HL-60 (cell line): ENCODE measurements around the gene TBL1X.

ENCODE experiments used
- DNase-seq, 2 experiments: peaks; one replicate each; pipeline ENCODE4 v3.0.0-alpha.2; 2010 to 2020; ENCODE audit warnings: low read depth in 1 of 2, low spot score in 1 of 2
- H3K27ac ChIP-seq: fragments of 250-450 bp; sonication (Bioruptor Pico); replicated peaks from 2 replicates; pipeline ENCODE4 v1.5.1; 2020; ENCODE audit warnings: mild to moderate bottlenecking, moderate library complexity
- H3K27me3 ChIP-seq: fragments of 250-450 bp; sonication (Bioruptor Pico); 2 replicates; pipeline ENCODE4 v1.5.1; 2021; ENCODE audit warnings: mild to moderate bottlenecking, moderate library complexity; ENCODE audit not compliant: insufficient read depth, poor library complexity, severe bottlenecking
- H3K4me3 ChIP-seq: replicated peaks from 2 replicates; pipeline ENCODE4 v1.5.1; 2011; ENCODE audit warnings: mild to moderate bottlenecking, control low read depth, low read length; ENCODE audit not compliant: insufficient read depth
- GABPA ChIP-seq: IDR thresholded peaks from 2 replicates; pipeline ENCODE4 v1.6.1; 2012; ENCODE audit warnings: low read depth
- POLR2AphosphoS5 ChIP-seq: IDR thresholded peaks from 2 replicates; pipeline ENCODE4 v1.6.1; 2012; ENCODE audit warnings: low read depth
- SPI1 ChIP-seq: IDR thresholded peaks from 2 replicates; pipeline ENCODE4 v1.6.1; 2012; ENCODE audit warnings: low read depth, mild to moderate bottlenecking, borderline replicate concordance
- TF ChIP-seq, protein P1 (sequence below): IDR thresholded peaks from 2 replicates; pipeline ENCODE4 v1.6.1; 2012; ENCODE audit warnings: low read depth; ENCODE audit not compliant: insufficient replicate concordance
- TF ChIP-seq, protein P2 (sequence below): IDR thresholded peaks from one replicate; pipeline ENCODE4 v1.5.1; 2011; ENCODE audit warnings: low read length, control low read depth, inconsistent platforms; ENCODE audit not compliant: insufficient read depth

Gene TBL1X

GRCh38 chrX:9438933-9439494 is 25.8 kb upstream of the TBL1X start:
- Histone ChIP-seq H3K27me3 (no peaks in the 10 kb centered on the region), H3K4me3 (no peak overlapping the region), H3K27ac (no peak overlapping the region)
- TF ChIP-seq, protein P1, sequence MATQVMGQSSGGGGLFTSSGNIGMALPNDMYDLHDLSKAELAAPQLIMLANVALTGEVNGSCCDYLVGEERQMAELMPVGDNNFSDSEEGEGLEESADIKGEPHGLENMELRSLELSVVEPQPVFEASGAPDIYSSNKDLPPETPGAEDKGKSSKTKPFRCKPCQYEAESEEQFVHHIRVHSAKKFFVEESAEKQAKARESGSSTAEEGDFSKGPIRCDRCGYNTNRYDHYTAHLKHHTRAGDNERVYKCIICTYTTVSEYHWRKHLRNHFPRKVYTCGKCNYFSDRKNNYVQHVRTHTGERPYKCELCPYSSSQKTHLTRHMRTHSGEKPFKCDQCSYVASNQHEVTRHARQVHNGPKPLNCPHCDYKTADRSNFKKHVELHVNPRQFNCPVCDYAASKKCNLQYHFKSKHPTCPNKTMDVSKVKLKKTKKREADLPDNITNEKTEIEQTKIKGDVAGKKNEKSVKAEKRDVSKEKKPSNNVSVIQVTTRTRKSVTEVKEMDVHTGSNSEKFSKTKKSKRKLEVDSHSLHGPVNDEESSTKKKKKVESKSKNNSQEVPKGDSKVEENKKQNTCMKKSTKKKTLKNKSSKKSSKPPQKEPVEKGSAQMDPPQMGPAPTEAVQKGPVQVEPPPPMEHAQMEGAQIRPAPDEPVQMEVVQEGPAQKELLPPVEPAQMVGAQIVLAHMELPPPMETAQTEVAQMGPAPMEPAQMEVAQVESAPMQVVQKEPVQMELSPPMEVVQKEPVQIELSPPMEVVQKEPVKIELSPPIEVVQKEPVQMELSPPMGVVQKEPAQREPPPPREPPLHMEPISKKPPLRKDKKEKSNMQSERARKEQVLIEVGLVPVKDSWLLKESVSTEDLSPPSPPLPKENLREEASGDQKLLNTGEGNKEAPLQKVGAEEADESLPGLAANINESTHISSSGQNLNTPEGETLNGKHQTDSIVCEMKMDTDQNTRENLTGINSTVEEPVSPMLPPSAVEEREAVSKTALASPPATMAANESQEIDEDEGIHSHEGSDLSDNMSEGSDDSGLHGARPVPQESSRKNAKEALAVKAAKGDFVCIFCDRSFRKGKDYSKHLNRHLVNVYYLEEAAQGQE, result no peak
- TF ChIP-seq POLR2AphosphoS5 (no peak), SPI1 (no peak)
- TF ChIP-seq, protein P2, sequence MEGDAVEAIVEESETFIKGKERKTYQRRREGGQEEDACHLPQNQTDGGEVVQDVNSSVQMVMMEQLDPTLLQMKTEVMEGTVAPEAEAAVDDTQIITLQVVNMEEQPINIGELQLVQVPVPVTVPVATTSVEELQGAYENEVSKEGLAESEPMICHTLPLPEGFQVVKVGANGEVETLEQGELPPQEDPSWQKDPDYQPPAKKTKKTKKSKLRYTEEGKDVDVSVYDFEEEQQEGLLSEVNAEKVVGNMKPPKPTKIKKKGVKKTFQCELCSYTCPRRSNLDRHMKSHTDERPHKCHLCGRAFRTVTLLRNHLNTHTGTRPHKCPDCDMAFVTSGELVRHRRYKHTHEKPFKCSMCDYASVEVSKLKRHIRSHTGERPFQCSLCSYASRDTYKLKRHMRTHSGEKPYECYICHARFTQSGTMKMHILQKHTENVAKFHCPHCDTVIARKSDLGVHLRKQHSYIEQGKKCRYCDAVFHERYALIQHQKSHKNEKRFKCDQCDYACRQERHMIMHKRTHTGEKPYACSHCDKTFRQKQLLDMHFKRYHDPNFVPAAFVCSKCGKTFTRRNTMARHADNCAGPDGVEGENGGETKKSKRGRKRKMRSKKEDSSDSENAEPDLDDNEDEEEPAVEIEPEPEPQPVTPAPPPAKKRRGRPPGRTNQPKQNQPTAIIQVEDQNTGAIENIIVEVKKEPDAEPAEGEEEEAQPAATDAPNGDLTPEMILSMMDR, result no peak
- DNase-seq, result no peak

DNA sequence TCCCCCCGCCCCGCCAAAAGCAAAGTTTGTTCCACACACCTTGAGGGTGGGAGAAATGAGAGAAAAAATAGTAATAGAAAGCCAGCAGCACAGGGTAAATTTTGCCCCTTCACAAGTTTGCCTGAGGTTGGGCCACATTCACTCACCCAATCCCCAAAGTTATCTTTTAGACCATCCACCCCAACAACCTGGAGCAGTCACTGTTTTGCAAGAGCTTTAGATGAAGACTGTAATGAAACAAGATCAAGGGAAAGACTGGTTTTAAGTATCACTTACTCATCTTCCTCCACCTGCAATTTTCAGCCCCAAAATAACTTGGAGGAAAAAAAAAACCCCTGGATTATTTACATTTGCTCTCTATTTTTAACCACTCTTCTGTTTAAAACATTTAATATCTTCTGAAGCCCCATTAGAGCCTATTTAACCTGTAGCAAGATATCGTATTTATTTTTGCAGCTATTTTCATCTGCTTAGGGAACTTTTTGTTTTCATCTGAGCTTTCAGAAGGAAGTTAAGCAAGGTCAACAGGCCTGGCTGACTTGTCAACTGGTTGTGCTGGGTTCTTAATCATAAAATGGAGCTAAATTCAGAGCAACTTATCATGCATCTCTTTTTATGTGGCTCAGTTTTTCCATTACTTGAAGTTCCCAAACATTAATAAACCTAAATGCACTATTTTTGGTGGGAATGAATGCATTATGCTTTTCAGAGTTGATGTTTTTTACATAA is 24.6 kb upstream of the TBL1X start:
- no peak for TF ChIP-seq POLR2AphosphoS5
- TF ChIP-seq, protein P2, result no peak
- TF ChIP-seq, protein P1, result no peak
- TF ChIP-seq SPI1, result no peak
- TF ChIP-seq GABPA, result no peak
- no peak for DNase-seq
- H3K27ac ChIP-seq, result no peak overlapping the region
- H3K27me3 ChIP-seq, result no peaks in the 10 kb centered on the region
- no peak overlapping the region for H3K4me3 ChIP-seq

GRCh38 chrX:9442056-9442455 is 22.8 kb upstream of the TBL1X start:
- no peak for DNase-seq
- H3K27ac ChIP-seq, result no peak overlapping the region
- no peak overlapping the region for H3K4me3 ChIP-seq
- H3K27me3 ChIP-seq, result no peaks in the 10 kb centered on the region
- TF ChIP-seq, protein P2, result no peak
- TF ChIP-seq GABPA (no peak), SPI1 (no peak), POLR2AphosphoS5 (no peak)
- TF ChIP-seq, protein P1, result no peak
